Mesenchymal stem cell (in vitro differentiated cells and primary cell): ENCODE data around the gene FOSL1.

Experiments used
- DNase-seq: peaks from one replicate; pipeline ENCODE4 v3.0.0-alpha.2; 2013
- H2AFZ ChIP-seq: one replicate; pipeline ENCODE4 v1.6.1; 2013; ENCODE audit warnings: low read depth, mild to moderate bottlenecking, control low read depth, inconsistent platforms, low read length, moderate library complexity
- H2AK5ac ChIP-seq: 2 replicates; pipeline ENCODE4 v1.6.1; 2013; ENCODE audit warnings: low read length, moderate library complexity, mild to moderate bottlenecking, inconsistent platforms; ENCODE audit not compliant: severe bottlenecking
- H2BK120ac ChIP-seq: one replicate; pipeline ENCODE4 v1.6.1; 2013; ENCODE audit warnings: low read depth, mild to moderate bottlenecking, inconsistent platforms, low read length, moderate library complexity
- H2BK12ac ChIP-seq, 2 experiments: one replicate each; pipeline ENCODE4 v1.6.1; 2013; ENCODE audit warnings: inconsistent platforms in 2 of 2, low read length in 2 of 2, mild to moderate bottlenecking in 2 of 2, moderate library complexity in 2 of 2, control low read depth in 1 of 2
- H2BK15ac ChIP-seq: one replicate; pipeline ENCODE4 v1.6.1; 2013; ENCODE audit warnings: mild to moderate bottlenecking, low read depth, inconsistent platforms; ENCODE audit not compliant: poor library complexity, severe bottlenecking
- H2BK5ac ChIP-seq: 2 replicates; pipeline ENCODE4 v1.6.1; 2013; ENCODE audit warnings: low read depth, mild to moderate bottlenecking, low read length, control low read depth, inconsistent platforms; ENCODE audit not compliant: poor library complexity, severe bottlenecking
- H3K14ac ChIP-seq, 2 experiments: one replicate each; pipeline ENCODE4 v1.6.1; 2013; ENCODE audit warnings: inconsistent platforms in 2 of 2, low read length in 2 of 2, control low read depth in 1 of 2, mild to moderate bottlenecking in 1 of 2, moderate library complexity in 1 of 2
- H3K18ac ChIP-seq, 2 experiments: one replicate each; pipeline ENCODE4 v1.6.1; 2013; ENCODE audit warnings: inconsistent platforms in 2 of 2, low read length in 2 of 2, control low read depth in 1 of 2, low read depth in 1 of 2, mild to moderate bottlenecking in 1 of 2
- H3K23ac ChIP-seq, 2 experiments: one replicate each; pipeline ENCODE4 v1.6.1; 2013; ENCODE audit warnings: inconsistent platforms in 2 of 2, low read length in 2 of 2, mild to moderate bottlenecking in 2 of 2, moderate library complexity in 2 of 2, control low read depth in 1 of 2
- H3K27ac ChIP-seq: 2 replicates; pipeline ENCODE4 v1.5.1; 2013; ENCODE audit warnings: mild to moderate bottlenecking, moderate library complexity, low read length, control low read depth, inconsistent platforms; ENCODE audit not compliant: poor library complexity, severe bottlenecking
- H3K27me3 ChIP-seq, 2 experiments: 2 replicates each; pipeline versions ENCODE4 v1.6.1 to v1.7.0; 2013; ENCODE audit warnings: low read length in 2 of 2, mild to moderate bottlenecking in 2 of 2, moderate library complexity in 2 of 2, control low read depth in 1 of 2, inconsistent platforms in 1 of 2; ENCODE audit not compliant: control insufficient read depth in 1 of 2, insufficient read depth in 1 of 2
- H3K36me3 ChIP-seq, 2 experiments: 2 replicates each; pipeline versions ENCODE4 v1.6.1 to v1.7.0; 2013; ENCODE audit warnings: low read length in 2 of 2, control low read depth in 1 of 2, inconsistent platforms in 1 of 2, low read depth in 1 of 2, mild to moderate bottlenecking in 1 of 2; ENCODE audit not compliant: insufficient read depth in 2 of 2, control insufficient read depth in 1 of 2
- H3K4ac ChIP-seq, 2 experiments: one replicate each; pipeline ENCODE4 v1.6.1; 2013; ENCODE audit warnings: inconsistent platforms in 2 of 2, low read length in 2 of 2, mild to moderate bottlenecking in 2 of 2, moderate library complexity in 2 of 2, control low read depth in 1 of 2, low read depth in 1 of 2
- H3K4me1 ChIP-seq: 2 replicates; pipeline ENCODE4 v1.6.1; 2013; ENCODE audit warnings: low read depth, low read length, control low read depth; ENCODE audit not compliant: control insufficient read depth, insufficient read depth
- H3K4me2 ChIP-seq: 2 replicates; pipeline ENCODE4 v1.6.1; 2013; ENCODE audit warnings: low read length, mild to moderate bottlenecking, inconsistent platforms; ENCODE audit not compliant: poor library complexity, severe bottlenecking
- H3K4me3 ChIP-seq, 2 experiments: 2 replicates each; pipeline versions ENCODE4 v1.5.1 to v1.7.0; 2013; ENCODE audit warnings: low read length in 2 of 2, mild to moderate bottlenecking in 2 of 2, control low read depth in 1 of 2, low read depth in 1 of 2; ENCODE audit not compliant: insufficient read depth in 1 of 2
- H3K79me1 ChIP-seq: replicated peaks from 2 replicates; pipeline ENCODE4 v1.6.1; 2013; ENCODE audit warnings: mild to moderate bottlenecking, control low read depth, low read length, inconsistent platforms; ENCODE audit not compliant: poor library complexity, severe bottlenecking
- H3K9ac ChIP-seq: 2 replicates; pipeline ENCODE4 v1.7.0; 2013; ENCODE audit warnings: mild to moderate bottlenecking, low read length, moderate library complexity
- H3K9me3 ChIP-seq: 2 replicates; pipeline ENCODE4 v1.7.0; 2013; ENCODE audit warnings: mild to moderate bottlenecking, low read length; ENCODE audit not compliant: control insufficient read depth
- H4K8ac ChIP-seq: one replicate; pipeline ENCODE4 v1.6.1; 2013; ENCODE audit warnings: inconsistent platforms, mild to moderate bottlenecking, low read length, moderate library complexity
- H4K91ac ChIP-seq: one replicate; pipeline ENCODE4 v1.6.1; 2013; ENCODE audit warnings: mild to moderate bottlenecking, low read length, inconsistent platforms
- WGBS: methylation state at CpG from one replicate; pipeline ENCODE4 v1.1.7; 2013; ENCODE audit warnings: mixed read lengths; 5-methylcytosine and 5-hydroxymethylcytosine counted together

The FOSL1 gene

GRCh38 chr11:65882120-65883057 is 17.8 kb downstream of the FOSL1 start:
- no peak overlapping the region for H2BK120ac ChIP-seq
- no peak overlapping the region for H2AFZ ChIP-seq
- peaks cover 51 to 61% of the 10 kb centered on the region in 2 experiments for H3K36me3 ChIP-seq
- H3K14ac ChIP-seq, result no peak overlapping the region
- no peak overlapping the region for H3K4me2 ChIP-seq
- DNase-seq, result no peak
- peaks cover 27% of the 10 kb centered on the region for H3K79me1 ChIP-seq
- H3K23ac ChIP-seq, result no peak overlapping the region
- H3K27me3 ChIP-seq, result no peaks in the 10 kb centered on the region
- no peak overlapping the region for H2BK5ac ChIP-seq
- H4K8ac ChIP-seq, result no peak overlapping the region
- no peak overlapping the region for H2AK5ac ChIP-seq
- peaks cover 10% of the 10 kb centered on the region for H3K4me1 ChIP-seq
- no peaks in the 10 kb centered on the region for H3K9me3 ChIP-seq
- no peak overlapping the region for H3K27ac ChIP-seq
- no peak overlapping the region for H3K4ac ChIP-seq
- no peak overlapping the region for H3K9ac ChIP-seq
- no peak overlapping the region for H3K4me3 ChIP-seq
- WGBS, result 96% methylated on average over 30 of the region's 30 CpGs
- no peak overlapping the region for H2BK15ac ChIP-seq
- no peak overlapping the region for H2BK12ac ChIP-seq
- H3K18ac ChIP-seq, result no peak overlapping the region
- no peak overlapping the region for H4K91ac ChIP-seq

- H3K14ac ChIP-seq, result no peak overlapping the region
- H3K18ac ChIP-seq, result no peak overlapping the region
- H3K36me3 ChIP-seq, result peaks cover 40 to 52% of the 10 kb centered on the region in 2 experiments
- H3K4me3 ChIP-seq, result no peak overlapping the region
- no peaks in the 10 kb centered on the region for H3K9me3 ChIP-seq
- H2AK5ac ChIP-seq, result no peak overlapping the region
- H3K27ac ChIP-seq, result no peak overlapping the region
- no peak overlapping the region for H4K91ac ChIP-seq
- no peak overlapping the region for H2BK12ac ChIP-seq
- peaks cover 21% of the 10 kb centered on the region for H3K79me1 ChIP-seq
- no peak overlapping the region for H4K8ac ChIP-seq
- no peak overlapping the region for H3K23ac ChIP-seq
- H2AFZ ChIP-seq, result no peak overlapping the region
- peaks cover 5% of the 10 kb centered on the region for H3K4me1 ChIP-seq
- no peak overlapping the region for H3K4ac ChIP-seq
- no peak overlapping the region for H2BK120ac ChIP-seq
- 85% methylated on average over 7 of the region's 7 CpGs for WGBS
- no peak overlapping the region for H2BK5ac ChIP-seq
- no peaks in the 10 kb centered on the region for H3K27me3 ChIP-seq
- no peak overlapping the region for H3K9ac ChIP-seq
- no peak overlapping the region for H3K4me2 ChIP-seq
- no peak overlapping the region for H2BK15ac ChIP-seq
- no peak for DNase-seq
These were observed 19.3 kb downstream of the FOSL1 start for GRCh38 chr11:65880844-65881421.

GRCh38 chr11:65880027-65880426 is 20.2 kb downstream of the FOSL1 start:
- Histone ChIP-seq H3K4me3 (no peak overlapping the region), H3K9ac (no peak overlapping the region), H3K79me1 (peaks cover 16% of the 10 kb centered on the region), H3K9me3 (no peaks in the 10 kb centered on the region), H2BK120ac (no peak overlapping the region), H3K18ac (no peak overlapping the region), H3K27me3 (no peaks in the 10 kb centered on the region), H2BK12ac (no peak overlapping the region), H2BK5ac (no peak overlapping the region), H2BK15ac (no peak overlapping the region), H4K8ac (no peak overlapping the region), H3K4ac (no peak overlapping the region), H4K91ac (no peak overlapping the region), H2AFZ (no peak overlapping the region), H3K23ac (no peak overlapping the region), H3K14ac (no peak overlapping the region), H3K4me1 (peaks cover 5% of the 10 kb centered on the region), H3K27ac (no peak overlapping the region), H3K4me2 (no peak overlapping the region), H2AK5ac (no peak overlapping the region), H3K36me3 (peaks cover 31 to 43% of the 10 kb centered on the region in 2 experiments)
- WGBS, result 91% methylated on average over 7 of the region's 7 CpGs
- no peak for DNase-seq

GRCh38 chr11:65879617-65880016 is 20.6 kb downstream of the FOSL1 start, which contains the start of gene CTSW:
CTSW (plus strand) TSS chr11:65879837; CDS start chr11:65879855, 18 bp downstream.
- Histone ChIP-seq H3K9me3 (no peaks in the 10 kb centered on the region), H3K4me3 (no peak within 1 kb of the TSS), H2AK5ac (no peak within 1 kb of the TSS), H2BK15ac (no peak within 1 kb of the TSS), H3K4ac (no peak within 1 kb of the TSS), H3K27me3 (no peaks in the 10 kb centered on the region), H3K23ac (no peak within 1 kb of the TSS), H3K79me1 (peaks cover 14% of the 10 kb centered on the region), H3K18ac (no peak within 1 kb of the TSS), H2AFZ (no peak within 1 kb of the TSS), H4K91ac (no peak within 1 kb of the TSS), H3K4me2 (no peak within 1 kb of the TSS), H3K14ac (no peak within 1 kb of the TSS), H4K8ac (peak within 1 kb of the TSS; percentile 21), H2BK12ac (peak within 1 kb of the TSS; percentile 31 to 64), H3K4me1 (peaks cover 2% of the 10 kb centered on the region), H2BK120ac (no peak within 1 kb of the TSS), H3K9ac (no peak within 1 kb of the TSS), H2BK5ac (no peak within 1 kb of the TSS), H3K36me3 (peaks cover 27 to 39% of the 10 kb centered on the region in 2 experiments), H3K27ac (no peak within 1 kb of the TSS)
- DNase-seq, result no peak
- 79% methylated on average over 7 of the region's 7 CpGs for WGBS
